T-helper 2 cell (primary cell): Measurements from ENCODE around the gene GPR31.
"Not testable (repeated sequence)": the region's sequence is repeated elsewhere in the genome, so short reads cannot be mapped to it uniquely, and the experiment has no call there.

Experiments used
- DNase-seq, 5 experiments: peaks; one replicate each; pipeline versions ENCODE4 v3.0.0 to v3.0.0-alpha.2; 2012 to 2022
- total RNA-seq, 2 donors: gene quantifications; one replicate each; lab custom pipeline; 2026; lab: John Stamatoyannopoulos, UW

GPR31 gene
- total RNA-seq: 0 reads per million in 2 donors

DNA sequence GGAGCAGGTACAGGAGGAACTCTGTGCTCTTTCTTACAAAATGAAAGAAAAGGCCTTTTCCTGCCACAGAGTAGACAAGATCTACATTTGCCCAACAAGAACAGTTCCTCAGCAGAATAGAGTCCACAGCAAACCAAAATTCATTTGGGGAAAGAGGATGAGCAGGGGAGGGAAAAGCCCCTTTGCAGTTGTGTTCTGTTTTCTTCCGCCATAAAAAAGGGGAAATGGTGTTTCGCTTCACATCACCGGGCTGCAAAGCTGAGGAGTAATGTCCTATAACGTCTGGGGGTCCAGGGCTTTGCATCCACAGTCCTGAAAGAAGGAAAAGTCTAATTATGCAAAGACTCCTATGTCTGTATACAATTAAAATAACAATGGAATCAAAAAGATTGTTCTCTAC lies at the start of gene GPR31:
GPR31 (minus strand) TSS at position 118 of the 400 bp plus-strand sequence. CDS start 149 bp downstream, outside the sequence.
- no peak for DNase-seq

GRCh38 chr6:167207527-167207926 lies 49.7 kb upstream of the GPR31 start:
- DNase-seq: no peak

- not testable (repeated sequence) for DNase-seq
Measured at GRCh38 chr6:167205316-167205715, 47.5 kb upstream of the GPR31 start.

- not testable (repeated sequence) for DNase-seq
Measured at GRCh38 chr6:167204059-167204348, 46.2 kb upstream of the GPR31 start.

DNA sequence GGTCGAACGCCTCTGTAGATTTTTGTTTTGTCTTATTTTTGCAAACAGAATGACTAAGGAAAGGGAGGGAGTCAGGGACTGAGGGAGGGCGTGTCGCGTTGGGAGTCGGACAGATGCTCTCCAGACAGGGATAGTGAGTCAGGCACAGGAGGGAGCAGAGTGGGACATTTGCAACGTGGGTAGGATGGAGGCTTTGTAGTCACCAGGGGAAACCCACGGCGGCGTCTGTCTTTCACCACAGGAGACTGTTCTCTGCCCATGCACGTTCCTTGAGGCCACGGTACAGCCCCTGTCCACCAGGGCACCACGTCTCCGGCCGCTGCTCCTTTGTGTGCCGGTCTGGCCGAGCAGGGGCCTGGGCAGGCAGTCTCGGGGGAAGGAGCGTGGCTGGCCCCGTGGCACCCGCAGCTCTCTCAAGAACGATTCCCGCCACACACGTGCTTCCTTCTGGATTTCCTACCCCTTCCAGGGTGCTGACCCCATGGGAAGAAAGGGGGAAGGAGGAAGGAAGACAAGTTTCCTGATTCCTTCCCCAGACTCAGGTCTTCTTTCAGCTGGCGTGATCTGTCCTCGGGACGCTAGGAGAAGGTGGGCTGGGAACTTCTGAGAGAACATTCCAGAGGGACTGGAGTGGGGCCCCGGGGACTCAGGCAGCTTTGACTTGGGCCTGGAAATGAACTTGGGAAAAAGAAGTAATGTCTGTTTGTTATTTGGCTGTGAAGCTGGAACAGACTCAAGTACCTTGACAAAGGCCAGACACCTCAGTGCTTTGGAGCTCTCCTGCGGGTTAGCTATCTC lies 45.7 kb upstream of the GPR31 start:
- not testable (repeated sequence) for DNase-seq

GRCh38 chr6:167202613-167203012 lies 44.8 kb upstream of the GPR31 start:
- not testable (repeated sequence) for DNase-seq

DNA sequence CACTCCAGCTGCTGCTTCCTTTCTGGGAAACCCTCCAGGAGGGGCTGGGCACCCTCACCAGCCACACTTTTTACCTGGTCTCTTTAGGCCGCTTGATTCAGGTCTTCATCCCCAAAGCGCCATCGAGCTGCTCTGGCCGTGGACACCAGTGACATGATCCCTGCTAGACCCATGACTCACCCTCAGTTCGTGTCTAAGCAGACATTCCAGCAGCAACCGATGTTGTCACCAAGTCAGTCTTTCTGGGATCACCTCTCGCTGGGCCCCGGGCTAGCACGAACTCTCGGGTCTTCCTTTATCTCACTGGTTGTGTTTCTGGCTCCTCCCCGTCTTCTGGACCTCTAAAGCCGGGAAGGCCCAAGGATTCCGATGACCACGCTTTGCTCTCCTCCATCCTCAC lies 43.0 kb upstream of the GPR31 start:
- DNase-seq: no peak

DNA sequence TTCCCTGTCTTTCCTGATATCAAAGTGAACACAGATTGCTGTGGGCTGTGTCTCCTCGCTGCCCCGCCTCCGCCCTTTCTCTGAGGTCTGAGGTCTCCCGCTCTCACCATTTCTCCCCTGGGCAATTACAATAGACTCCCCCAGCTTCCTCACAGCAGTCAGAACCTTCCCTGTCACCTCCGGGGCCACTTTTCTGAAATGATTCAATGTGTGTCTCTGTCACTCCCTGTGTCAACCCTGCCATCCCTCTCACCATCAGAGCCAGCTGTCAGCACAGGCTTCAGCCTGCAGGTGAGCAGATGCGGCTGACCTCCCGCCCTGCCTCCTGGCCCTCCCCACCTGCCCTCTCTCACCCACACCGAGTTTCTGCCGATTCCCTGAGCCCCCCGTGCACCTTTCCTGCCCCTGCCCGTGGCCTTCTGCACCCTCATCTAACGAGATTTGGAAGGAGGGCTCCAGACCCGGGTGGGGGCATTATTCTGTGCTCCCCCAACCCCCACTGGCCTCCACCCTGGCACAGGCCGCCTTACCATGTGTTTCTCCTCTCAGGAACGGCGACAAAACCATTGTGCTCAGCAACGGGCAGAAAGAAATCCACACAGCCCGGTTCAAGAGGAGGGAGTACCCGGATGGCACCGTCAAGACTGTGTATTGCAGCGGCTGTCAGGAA lies 38.3 kb upstream of the GPR31 start:
- not testable (repeated sequence) for DNase-seq

DNA sequence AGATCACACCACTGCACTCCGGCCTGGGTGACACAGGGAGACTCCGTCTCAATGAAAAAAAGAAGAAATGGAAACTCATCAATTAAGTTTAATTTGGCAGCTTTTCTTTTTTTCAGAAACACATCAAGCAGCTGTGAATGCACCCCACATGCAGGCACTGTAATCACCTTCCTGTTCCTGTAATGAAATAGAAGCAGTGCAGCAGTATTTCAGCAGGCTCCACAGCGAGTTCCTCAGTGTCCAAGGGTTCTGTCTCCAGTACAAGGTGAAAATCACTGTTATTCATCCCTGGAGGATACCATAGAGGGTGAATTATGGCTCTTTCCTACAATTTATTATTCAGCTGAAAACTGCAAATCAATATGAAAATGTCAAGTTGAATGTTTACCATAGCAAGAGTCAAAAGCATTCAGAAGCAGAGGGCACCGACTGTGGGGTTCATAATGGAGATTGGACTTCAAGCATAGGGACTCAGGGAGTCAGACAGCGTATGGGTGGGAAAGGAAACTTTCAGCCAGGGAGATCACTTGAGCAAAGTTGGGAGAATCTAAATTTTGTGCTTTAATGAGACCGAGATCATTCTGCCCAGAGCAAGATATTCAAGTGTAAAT lies 35.8 kb upstream of the GPR31 start:
- not testable (repeated sequence) for DNase-seq

DNA sequence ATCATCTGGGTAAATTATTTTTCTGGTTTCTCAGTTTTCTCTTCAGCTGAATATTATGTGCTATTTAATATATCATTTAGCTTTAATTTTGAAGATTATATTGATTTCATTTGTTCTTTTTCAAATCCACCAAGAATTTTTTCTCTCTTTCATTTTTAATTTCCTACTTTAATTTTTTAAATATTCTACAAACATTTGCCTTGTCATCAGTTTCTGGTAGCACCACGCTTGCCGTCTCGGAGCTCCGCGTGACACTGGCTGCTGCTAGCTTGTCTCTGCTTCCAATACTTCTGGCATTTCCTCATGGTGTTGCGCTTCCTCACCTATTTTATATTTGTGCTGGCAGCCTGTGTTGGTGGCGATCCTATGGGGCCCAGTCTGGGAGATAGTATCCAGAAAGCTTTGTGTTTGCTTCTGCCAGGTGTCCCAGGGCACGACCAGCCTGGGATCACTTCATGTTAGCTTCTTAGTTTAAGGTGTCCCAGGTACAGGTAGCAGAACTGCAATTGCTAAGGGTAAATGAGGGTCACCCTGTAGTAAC lies 33.3 kb upstream of the GPR31 start:
- DNase-seq: not testable (repeated sequence)

DNA sequence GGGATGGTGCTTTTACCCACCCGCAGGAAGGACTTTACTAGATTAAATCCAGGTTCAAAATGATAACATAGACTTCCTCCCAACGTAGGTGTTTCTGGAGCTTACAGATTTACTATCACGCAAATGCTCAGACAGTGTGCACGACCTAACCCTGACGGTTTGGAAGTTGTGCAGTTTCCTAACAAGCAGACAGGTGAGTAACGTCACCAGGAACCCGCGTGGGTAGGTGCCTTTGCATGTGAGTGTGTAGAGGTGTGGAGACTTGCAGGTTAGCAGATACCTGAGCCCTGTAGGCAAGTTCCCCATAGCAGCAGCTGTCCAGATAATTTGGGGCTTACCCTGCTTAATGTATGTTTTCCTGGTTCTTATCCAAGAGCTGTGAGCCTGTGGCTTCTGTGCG lies 29.5 kb upstream of the GPR31 start:
- DNase-seq: not testable (repeated sequence)

DNA sequence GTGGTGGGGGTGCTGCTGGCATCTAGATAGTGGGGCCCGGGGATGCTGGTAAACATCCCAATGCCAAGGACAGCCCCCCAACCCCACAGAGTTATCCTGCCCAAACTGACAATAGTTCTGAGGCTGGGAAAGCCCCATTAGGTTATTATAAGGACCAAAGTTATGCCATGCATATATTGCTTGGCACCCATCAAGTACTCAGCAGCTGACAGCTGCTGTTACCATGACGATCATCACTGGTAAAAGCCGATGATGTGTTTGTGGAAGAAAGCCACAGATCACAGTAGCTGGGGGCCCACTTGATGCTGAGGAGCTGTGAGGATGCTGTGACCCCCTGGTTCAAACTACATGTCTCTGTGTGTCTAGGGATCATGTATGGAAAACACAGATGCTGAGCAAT lies 27.3 kb upstream of the GPR31 start:
- DNase-seq: not testable (repeated sequence)

DNA sequence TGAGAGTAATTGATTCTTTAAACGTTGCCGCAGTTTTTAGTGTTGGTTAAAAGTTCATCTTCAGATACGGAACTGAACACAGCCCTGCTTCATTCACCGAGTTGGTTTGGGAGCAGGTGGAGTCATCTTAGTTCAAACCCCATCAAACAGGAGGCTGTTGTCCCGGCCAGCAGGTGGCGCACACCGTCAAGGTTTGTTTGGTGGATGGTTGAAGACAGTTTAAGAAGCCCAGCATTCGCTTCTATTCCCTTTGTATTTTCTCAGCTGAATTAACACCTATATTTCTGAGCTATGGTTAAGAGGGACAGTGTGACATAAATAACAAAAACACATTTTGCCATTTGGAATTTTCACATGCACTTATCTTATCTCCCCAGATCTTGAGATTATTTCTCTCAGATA lies 25.1 kb upstream of the GPR31 start:
- not testable (repeated sequence) for DNase-seq

- DNase-seq: not testable (repeated sequence)
Measured at GRCh38 chr6:167181351-167181750, 23.6 kb upstream of the GPR31 start.

- DNase-seq: not testable (repeated sequence)
Measured at GRCh38 chr6:167180086-167180485, 22.3 kb upstream of the GPR31 start.

- not testable (repeated sequence) for DNase-seq
Measured at GRCh38 chr6:167178896-167179655, 21.3 kb upstream of the GPR31 start.

DNA sequence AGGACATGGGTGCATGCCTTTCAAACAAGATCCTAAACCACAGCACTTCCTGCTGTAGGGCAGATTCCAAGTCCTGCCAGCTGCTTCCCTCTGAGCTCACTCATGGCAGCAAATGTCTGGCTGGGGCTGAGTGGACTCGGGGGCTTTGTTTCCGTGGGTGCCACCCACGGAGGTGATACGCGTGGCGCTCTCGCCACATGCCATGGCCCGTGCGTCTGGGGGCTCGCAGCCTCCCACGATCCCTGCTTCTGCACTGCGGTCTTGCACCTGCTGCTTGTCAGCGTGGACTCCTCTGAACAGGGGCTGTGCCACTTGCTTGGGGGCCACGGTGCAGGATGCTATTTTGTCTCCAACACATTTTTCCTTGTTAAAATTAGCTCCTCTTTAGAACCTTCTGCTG lies 19.5 kb upstream of the GPR31 start:
- DNase-seq: not testable (repeated sequence)

GRCh38 chr6:167172011-167172410 lies 14.2 kb upstream of the GPR31 start:
- DNase-seq: not testable (repeated sequence)

DNA sequence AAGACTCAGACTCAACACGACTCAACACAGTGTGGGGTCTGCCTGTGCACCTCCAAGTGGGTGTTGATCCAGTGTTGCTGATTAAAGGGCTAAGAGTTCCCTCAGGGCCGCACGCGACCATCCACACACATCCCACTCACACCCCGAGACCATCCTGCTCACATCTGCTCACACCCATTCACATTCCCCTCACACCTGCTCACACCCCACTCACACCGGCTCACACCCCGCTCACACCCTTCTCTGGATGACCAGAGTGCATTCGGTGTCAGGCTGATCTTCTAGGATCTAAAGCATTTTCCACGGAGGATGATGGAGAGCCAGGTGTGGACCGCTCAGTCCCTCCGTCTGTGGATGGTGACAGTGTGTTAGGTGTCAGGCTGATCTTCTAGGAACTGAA lies 13.5 kb upstream of the GPR31 start:
- not testable (repeated sequence) for DNase-seq

GRCh38 chr6:167169867-167170266 lies 12.1 kb upstream of the GPR31 start:
- DNase-seq: not testable (repeated sequence)

DNA sequence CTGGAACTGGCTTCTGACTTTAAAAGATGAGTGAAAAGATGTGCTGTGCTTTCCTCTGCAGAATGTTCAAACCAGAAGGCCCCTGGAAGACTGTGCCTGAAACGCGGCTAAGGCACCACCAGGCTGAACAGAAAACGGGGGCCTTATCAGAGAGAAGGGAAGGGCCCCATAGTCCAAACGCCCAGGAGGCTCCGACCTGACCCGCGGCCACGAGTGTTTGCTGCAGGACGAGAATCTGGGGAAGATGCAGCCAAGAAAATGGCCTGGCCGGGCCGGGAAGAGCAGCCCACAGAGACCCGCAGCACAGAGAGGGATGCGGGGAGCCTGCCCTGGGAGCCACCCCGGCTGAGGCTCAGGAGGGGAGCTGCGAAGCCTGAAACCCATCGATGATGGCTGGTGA lies 10.5 kb upstream of the GPR31 start:
- not testable (repeated sequence) for DNase-seq

- DNase-seq: not testable (repeated sequence)
Measured at GRCh38 chr6:167167699-167168098, 9.9 kb upstream of the GPR31 start.
